Measurements from ENCODE around the gene HSPB3.

Gene HSPB3

GRCh38 chr5:54491326-54491725 is 35.8 kb downstream of the HSPB3 start:
- H3K4me3 ChIP-seq (ENCODE audit: low read length in 2 of 2): no peak overlapping the region
- no peak overlapping the region for H3K4me2 ChIP-seq (ENCODE audit: insufficient read depth, low read length, poor library complexity, severe bottlenecking)
- no peak overlapping the region for H2BK15ac ChIP-seq (ENCODE audit: low read length)
- H2BK12ac ChIP-seq (ENCODE audit: low read length): no peak overlapping the region
- H4K91ac ChIP-seq (ENCODE audit: low read depth, low read length, poor library complexity): no peak overlapping the region
- no peaks in the 10 kb centered on the region for H3K79me1 ChIP-seq (ENCODE audit: low read depth, low read length)
- no peak overlapping the region for H3K14ac ChIP-seq (ENCODE audit: low read length)
- H2AFZ ChIP-seq (ENCODE audit: low read length): no peak overlapping the region
- H3K4ac ChIP-seq (ENCODE audit: low read length): no peak overlapping the region
- H2AK5ac ChIP-seq (ENCODE audit: low read depth, low read length): no peak overlapping the region
- H3K9ac ChIP-seq (ENCODE audit: low read depth, low read length, poor library complexity): no peak overlapping the region
- peaks cover 0 to 1% of the 10 kb centered on the region in 2 donors for H3K9me3 ChIP-seq (replicated peaks in 1 of 2; ENCODE audit: control insufficient read depth in 2 of 2, insufficient read depth in 1 of 2, low read depth in 1 of 2, low read length in 2 of 2)
- no CpG with 5 or more reads among the region's 1 CpG for WGBS, 2 donors (ENCODE audit: extremely low coverage in 2 of 2, insufficient read length in 2 of 2, insufficient replicate concordance in 1 of 2)
- H3K27me3 ChIP-seq (ENCODE audit: control insufficient read depth in 3 of 3, insufficient read depth in 3 of 3, low read depth in 1 of 3, low read length in 3 of 3): no peaks in the 10 kb centered on the region
- no peak overlapping the region for H3K18ac ChIP-seq (ENCODE audit: low read length)
- H3K4me1 ChIP-seq (ENCODE audit: control insufficient read depth in 2 of 2, insufficient read depth in 1 of 2, low read depth in 1 of 2, low read length in 2 of 2): no peaks in the 10 kb centered on the region
- no peaks in the 10 kb centered on the region for H3K36me3 ChIP-seq (replicated peaks in 1 of 2; ENCODE audit: control insufficient read depth in 2 of 2, insufficient read depth in 2 of 2, low read length in 2 of 2)
- no peak overlapping the region for H4K8ac ChIP-seq (ENCODE audit: low read depth, low read length)
- DNase-seq (ENCODE audit: low spot score): no peak
- H3K27ac ChIP-seq (replicated peaks; ENCODE audit: low read length): no peak overlapping the region
- no peak overlapping the region for H2BK5ac ChIP-seq (ENCODE audit: low read length)
- no peak overlapping the region for H3K23ac ChIP-seq (ENCODE audit: low read depth, low read length, poor library complexity)
- H2BK120ac ChIP-seq (ENCODE audit: low read depth, low read length): no peak overlapping the region

GRCh38 chr5:54492178-54492577 is 36.7 kb downstream of the HSPB3 start:
- Histone ChIP-seq H3K9me3 (replicated peaks in 1 of 2; ENCODE audit: control insufficient read depth in 2 of 2, insufficient read depth in 1 of 2, low read depth in 1 of 2, low read length in 2 of 2) (peaks cover 0 to 3% of the 10 kb centered on the region in 2 donors), H3K4ac (ENCODE audit: low read length) (no peak overlapping the region), H3K4me2 (ENCODE audit: insufficient read depth, low read length, poor library complexity, severe bottlenecking) (no peak overlapping the region), H3K27me3 (ENCODE audit: control insufficient read depth in 3 of 3, insufficient read depth in 3 of 3, low read depth in 1 of 3, low read length in 3 of 3) (no peaks in the 10 kb centered on the region), H2BK5ac (ENCODE audit: low read length) (no peak overlapping the region), H3K4me3 (ENCODE audit: low read length in 2 of 2) (no peak overlapping the region), H2BK12ac (ENCODE audit: low read length) (no peak overlapping the region), H3K27ac (replicated peaks; ENCODE audit: low read length) (no peak overlapping the region), H2AK5ac (ENCODE audit: low read depth, low read length) (no peak overlapping the region), H3K18ac (ENCODE audit: low read length) (no peak overlapping the region), H3K79me1 (ENCODE audit: low read depth, low read length) (no peaks in the 10 kb centered on the region), H3K36me3 (replicated peaks in 1 of 2; ENCODE audit: control insufficient read depth in 2 of 2, insufficient read depth in 2 of 2, low read length in 2 of 2) (no peaks in the 10 kb centered on the region), H3K4me1 (ENCODE audit: control insufficient read depth in 2 of 2, insufficient read depth in 1 of 2, low read depth in 1 of 2, low read length in 2 of 2) (no peaks in the 10 kb centered on the region), H4K8ac (ENCODE audit: low read depth, low read length) (no peak overlapping the region), H3K14ac (ENCODE audit: low read length) (no peak overlapping the region), H4K91ac (ENCODE audit: low read depth, low read length, poor library complexity) (no peak overlapping the region), H3K9ac (ENCODE audit: low read depth, low read length, poor library complexity) (no peak overlapping the region), H3K23ac (ENCODE audit: low read depth, low read length, poor library complexity) (no peak overlapping the region), H2AFZ (ENCODE audit: low read length) (no peak overlapping the region), H2BK15ac (ENCODE audit: low read length) (no peak overlapping the region), H2BK120ac (ENCODE audit: low read depth, low read length) (no peak overlapping the region)
- DNase-seq (ENCODE audit: low spot score): no peak
- WGBS, 2 donors (ENCODE audit: extremely low coverage in 2 of 2, insufficient read length in 2 of 2, insufficient replicate concordance in 1 of 2): no CpG with 5 or more reads among the region's 2 CpGs

- H3K27ac ChIP-seq (replicated peaks; ENCODE audit: low read length): no peak overlapping the region
- H3K18ac ChIP-seq (ENCODE audit: low read length): no peak overlapping the region
- peaks cover 0 to 3% of the 10 kb centered on the region in 2 donors for H3K9me3 ChIP-seq (replicated peaks in 1 of 2; ENCODE audit: control insufficient read depth in 2 of 2, insufficient read depth in 1 of 2, low read depth in 1 of 2, low read length in 2 of 2)
- H2BK120ac ChIP-seq (ENCODE audit: low read depth, low read length): no peak overlapping the region
- H4K8ac ChIP-seq (ENCODE audit: low read depth, low read length): no peak overlapping the region
- no peak overlapping the region for H2BK15ac ChIP-seq (ENCODE audit: low read length)
- H2BK12ac ChIP-seq (ENCODE audit: low read length): no peak overlapping the region
- H3K4me3 ChIP-seq (ENCODE audit: low read length in 2 of 2): no peak overlapping the region
- no peak overlapping the region for H2AFZ ChIP-seq (ENCODE audit: low read length)
- no peak overlapping the region for H3K9ac ChIP-seq (ENCODE audit: low read depth, low read length, poor library complexity)
- no peak overlapping the region for H3K4me2 ChIP-seq (ENCODE audit: insufficient read depth, low read length, poor library complexity, severe bottlenecking)
- no peaks in the 10 kb centered on the region for H3K27me3 ChIP-seq (ENCODE audit: control insufficient read depth in 3 of 3, insufficient read depth in 3 of 3, low read depth in 1 of 3, low read length in 3 of 3)
- no peak overlapping the region for H4K91ac ChIP-seq (ENCODE audit: low read depth, low read length, poor library complexity)
- no peak overlapping the region for H3K4ac ChIP-seq (ENCODE audit: low read length)
- no peaks in the 10 kb centered on the region for H3K79me1 ChIP-seq (ENCODE audit: low read depth, low read length)
- no peak overlapping the region for H3K14ac ChIP-seq (ENCODE audit: low read length)
- no peak overlapping the region for H2AK5ac ChIP-seq (ENCODE audit: low read depth, low read length)
- DNase-seq (ENCODE audit: low spot score): no peak
- H2BK5ac ChIP-seq (ENCODE audit: low read length): no peak overlapping the region
- no peaks in the 10 kb centered on the region for H3K4me1 ChIP-seq (ENCODE audit: control insufficient read depth in 2 of 2, insufficient read depth in 1 of 2, low read depth in 1 of 2, low read length in 2 of 2)
- H3K36me3 ChIP-seq (replicated peaks in 1 of 2; ENCODE audit: control insufficient read depth in 2 of 2, insufficient read depth in 2 of 2, low read length in 2 of 2): no peaks in the 10 kb centered on the region
- H3K23ac ChIP-seq (ENCODE audit: low read depth, low read length, poor library complexity): no peak overlapping the region
These were observed 39.5 kb downstream of the HSPB3 start for GRCh38 chr5:54495027-54495426.
